ENCODE measurements around the gene RABGEF1.
"Not testable (repeated sequence)": the region's sequence is repeated elsewhere in the genome, so short reads cannot be mapped to it uniquely, and the experiment has no call there.

Gene RABGEF1

GRCh38 chr7:66740302-66740979, at the start of gene RABGEF1:
TSS of gene RABGEF1 (plus strand) at chr7:66740733. CDS start at chr7:66771900, 31,167 bp downstream.
- peak; percentile 95 for DNase-seq (ENCODE audit: low spot score)

GRCh38 chr7:66693331-66693730, 47.2 kb upstream of the RABGEF1 start:
- no peak for DNase-seq (ENCODE audit: low spot score)

GRCh38 chr7:66694286-66694685, 46.2 kb upstream of the RABGEF1 start:
- no peak for DNase-seq (ENCODE audit: low spot score)

- DNase-seq (ENCODE audit: low spot score): not testable (repeated sequence)
These were observed 45.1 kb upstream of the RABGEF1 start for GRCh38 chr7:66695417-66695816.

- not testable (repeated sequence) for DNase-seq (ENCODE audit: low spot score)
These were observed 44.4 kb upstream of the RABGEF1 start for GRCh38 chr7:66696134-66696533.

GRCh38 chr7:66696774-66697191, 43.8 kb upstream of the RABGEF1 start:
- no peak for DNase-seq (ENCODE audit: low spot score)

GRCh38 chr7:66697449-66698438, 42.8 kb upstream of the RABGEF1 start:
- no peak for DNase-seq (ENCODE audit: low spot score)

- DNase-seq (ENCODE audit: low spot score): no peak
These were observed 41.8 kb upstream of the RABGEF1 start for GRCh38 chr7:66698652-66699205.

- no peak for DNase-seq (ENCODE audit: low spot score)
These were observed 40.5 kb upstream of the RABGEF1 start for GRCh38 chr7:66699998-66700397.

- DNase-seq (ENCODE audit: low spot score): no peak
These were observed 39.9 kb upstream of the RABGEF1 start for GRCh38 chr7:66700633-66701131.

- no peak for DNase-seq (ENCODE audit: low spot score)
These were observed 32.7 kb upstream of the RABGEF1 start for GRCh38 chr7:66707825-66708224.

- not testable (repeated sequence) for DNase-seq (ENCODE audit: low spot score)
These were observed 29.8 kb upstream of the RABGEF1 start for GRCh38 chr7:66710752-66711151.

GRCh38 chr7:66713687-66714086, 26.8 kb upstream of the RABGEF1 start:
- DNase-seq (ENCODE audit: low spot score): no peak

GRCh38 chr7:66716634-66717033, 23.9 kb upstream of the RABGEF1 start:
- not testable (repeated sequence) for DNase-seq (ENCODE audit: low spot score)

- no peak for DNase-seq (ENCODE audit: low spot score)
These were observed 20.0 kb upstream of the RABGEF1 start for GRCh38 chr7:66720561-66720960.

- no peak for DNase-seq (ENCODE audit: low spot score)
These were observed 14.7 kb upstream of the RABGEF1 start for GRCh38 chr7:66725843-66726242.

GRCh38 chr7:66727058-66727457, 13.5 kb upstream of the RABGEF1 start:
- DNase-seq (ENCODE audit: low spot score): no peak

- DNase-seq (ENCODE audit: low spot score): no peak
These were observed 12.0 kb upstream of the RABGEF1 start for GRCh38 chr7:66728571-66728970.

- no peak for DNase-seq (ENCODE audit: low spot score)
These were observed 11.3 kb upstream of the RABGEF1 start for GRCh38 chr7:66729274-66729673.

- no peak for DNase-seq (ENCODE audit: low spot score)
These were observed 8.5 kb upstream of the RABGEF1 start for GRCh38 chr7:66731986-66732385.

- DNase-seq (ENCODE audit: low spot score): no peak
These were observed 8.1 kb upstream of the RABGEF1 start for GRCh38 chr7:66732439-66732838.

- DNase-seq (ENCODE audit: low spot score): no peak
These were observed 6.5 kb upstream of the RABGEF1 start for GRCh38 chr7:66734006-66734405.

All from CD4-positive, alpha-beta T cell treated with Interleukin-2 at 100 ng/mL for 4 hours (primary cell).